Cardiac muscle cell (in vitro differentiated cells and primary cell): Measurements from ENCODE around the gene MAP2. TPM values are rescaled to one million over a fixed set of nuclear protein-coding genes. Genes with fewer than 3 reads are reported as not detected.
A peak's percentile ranks its signal among the peaks of the same experiment; 100 is the strongest.

Source experiments
- DNase-seq, 2 donors: peaks; one replicate each; pipeline versions ENCODE4 v3.0.0 to v3.0.0-alpha.2; 2010 to 2017; ENCODE audit warnings: low read depth in 1 of 2, low spot score in 1 of 2
- H3K27ac ChIP-seq: fragments of 200-600 bp; sonication (generic); 2 replicates; pipeline ENCODE4 v1.5.1; 2016
- H3K27me3 ChIP-seq: fragments of 200-600 bp; sonication (generic); 2 replicates; pipeline ENCODE4 v1.6.0; 2016; ENCODE audit warnings: control low read depth
- H3K36me3 ChIP-seq: fragments of 200-600 bp; sonication (generic); 2 replicates; pipeline ENCODE4 v1.5.1; 2016; ENCODE audit warnings: control low read depth
- H3K4me1 ChIP-seq: fragments of 200-600 bp; sonication (generic); 2 replicates; pipeline ENCODE4 v1.8.1; 2017; ENCODE audit warnings: low read depth, mild to moderate bottlenecking, mixed run types
- H3K4me3 ChIP-seq: fragments of 200-600 bp; sonication (generic); 2 replicates; pipeline ENCODE4 v1.5.1; 2016; ENCODE audit warnings: mild to moderate bottlenecking
- H3K9me3 ChIP-seq: fragments of 200-600 bp; sonication (generic); 2 replicates; pipeline ENCODE4 v1.5.1; 2017; ENCODE audit warnings: low read depth, mild to moderate bottlenecking, control low read depth
- CTCF ChIP-seq: IDR thresholded peaks from 2 replicates; pipeline ENCODE4 v1.5.1; 2012; ENCODE audit warnings: low read depth, mild to moderate bottlenecking, low read length
- polyA plus RNA-seq: library from polyadenylated mRNA; unstranded; fragments of >200 nt; fragmentation: Nextera tagmentation; extraction: Ambion mirVana; gene quantifications from 2 replicates; pipeline ENCODE4 v1.2.1, GENCODE V29; 2016
- total RNA-seq: library from RNA; depleted of rRNA; stranded (reverse); fragments of >200 nt; gene quantifications from 2 replicates; pipeline ENCODE4 v1.2.3, GENCODE V29; 2016

Gene MAP2
- total and polyA plus RNA-seq, 2 experiments from 2014 or later, result 0.24 to 0.68 TPM

- Histone ChIP-seq H3K36me3 (no peaks in the 10 kb centered on the region), H3K4me1 (no peaks in the 10 kb centered on the region), H3K27me3 (no peaks in the 10 kb centered on the region), H3K27ac (no peak overlapping the region), H3K4me3 (no peak overlapping the region), H3K9me3 (no peaks in the 10 kb centered on the region)
- peak in 1 of 2 donors; percentile 46 for DNase-seq
- no peak for TF ChIP-seq CTCF
Measured at GRCh38 chr2:209391776-209392401, 32.0 kb upstream of the MAP2 start.

- TF ChIP-seq CTCF, result no peak
- Histone ChIP-seq H3K27me3 (no peaks in the 10 kb centered on the region), H3K9me3 (no peaks in the 10 kb centered on the region)
Measured at GRCh38 chr2:209395229-209395628, 28.6 kb upstream of the MAP2 start.

GRCh38 chr2:209395652-209396051 lies 28.2 kb upstream of the MAP2 start:
- TF ChIP-seq CTCF, result no peak

More at GRCh38 chr2:209395229-209395628, 28.6 kb upstream of the MAP2 start:
- Histone ChIP-seq H3K4me3 (no peak overlapping the region), H3K36me3 (no peaks in the 10 kb centered on the region), H3K27ac (no peak overlapping the region), H3K4me1 (no peaks in the 10 kb centered on the region)
- DNase-seq, result no peak

GRCh38 chr2:209398463-209398862 lies 25.4 kb upstream of the MAP2 start:
- H3K9me3 ChIP-seq, result no peaks in the 10 kb centered on the region
- no peak for TF ChIP-seq CTCF
- DNase-seq, result no peak
- H3K4me1 ChIP-seq, result no peaks in the 10 kb centered on the region
- H3K36me3 ChIP-seq, result no peaks in the 10 kb centered on the region
- no peak overlapping the region for H3K27ac ChIP-seq
- no peaks in the 10 kb centered on the region for H3K27me3 ChIP-seq
- no peak overlapping the region for H3K4me3 ChIP-seq

More at GRCh38 chr2:209395652-209396051, 28.2 kb upstream of the MAP2 start:
- no peaks in the 10 kb centered on the region for H3K27me3 ChIP-seq
- H3K27ac ChIP-seq, result no peak overlapping the region
- no peak overlapping the region for H3K4me3 ChIP-seq
- no peaks in the 10 kb centered on the region for H3K4me1 ChIP-seq
- no peaks in the 10 kb centered on the region for H3K36me3 ChIP-seq
- no peaks in the 10 kb centered on the region for H3K9me3 ChIP-seq
- no peak for DNase-seq

GRCh38 chr2:209401788-209402187 lies 22.1 kb upstream of the MAP2 start:
- no peaks in the 10 kb centered on the region for H3K36me3 ChIP-seq
- TF ChIP-seq CTCF, result no peak
- H3K27me3 ChIP-seq, result no peaks in the 10 kb centered on the region
- H3K4me3 ChIP-seq, result no peak overlapping the region
- DNase-seq, result no peak
- no peak overlapping the region for H3K27ac ChIP-seq
- H3K9me3 ChIP-seq, result no peaks in the 10 kb centered on the region
- H3K4me1 ChIP-seq, result no peaks in the 10 kb centered on the region
